K562 (cell line): Measurements from ENCODE around the gene PRPSAP1. TPM values are rescaled to one million over a fixed set of nuclear protein-coding genes. Genes with fewer than 3 reads are reported as not detected.

Source experiments
- BRD9 ChIP-seq: fragments of 450-650 bp; IDR thresholded peaks from 2 replicates; pipeline ENCODE4 v1.6.1; 2018; ENCODE audit warnings: low read depth; ENCODE audit not compliant: partially characterized antibody
- E2F6 ChIP-seq, 2 experiments: IDR thresholded peaks; 2 replicates each; pipeline ENCODE4 v1.6.1; 2011; ENCODE audit warnings: borderline replicate concordance in 1 of 2, control low read depth in 1 of 2, low read depth in 1 of 2, low read length in 1 of 2, mild to moderate bottlenecking in 1 of 2, mixed read lengths in 1 of 2, moderate library complexity in 1 of 2; ENCODE audit not compliant: insufficient read depth in 1 of 2, insufficient read length in 1 of 2, poor library complexity in 1 of 2, severe bottlenecking in 1 of 2; ENCODE audit errors: extremely low read depth in 1 of 2
- EGR1 ChIP-seq: fragments of 450-650 bp; conservative IDR thresholded peaks from 2 replicates; pipeline ENCODE4 v1.6.1; 2017; ENCODE audit warnings: mild to moderate bottlenecking
- EHMT2 ChIP-seq: fragments of 450-650 bp; IDR thresholded peaks from 2 replicates; pipeline ENCODE4 v1.6.1; 2018; ENCODE audit warnings: antibody characterized with exemption
- ETV1 ChIP-seq: fragments of 450-650 bp; conservative IDR thresholded peaks from 2 replicates; pipeline ENCODE4 v1.6.1; 2016; ENCODE audit warnings: missing genetic modification characterization, control low read depth, low read depth, missing compliant biosample characterization
- FOXA3 ChIP-seq, 2 experiments: fragments of 450-650 bp in 1 of 2; sonication (generic) in 1 of 2; formaldehyde crosslinking; IDR thresholded peaks in 1 of 2; conservative IDR thresholded peaks in 1 of 2; 2 replicates each; pipeline versions ENCODE4 v1.4.0 to v1.8.0; 2020 to 2022; ENCODE audit warnings: mild to moderate bottlenecking in 2 of 2, missing genetic modification reagents in 1 of 2
- FOXO4 ChIP-seq: fragments of 450-650 bp; formaldehyde crosslinking; IDR thresholded peaks from 2 replicates; pipeline ENCODE4 v1.4.0; 2020; ENCODE audit warnings: mild to moderate bottlenecking, moderate library complexity
- GMEB1 ChIP-seq: fragments of 250-450 bp; sonication (Bioruptor Pico); IDR thresholded peaks from 2 replicates; pipeline ENCODE4 v1.4.0; 2020; ENCODE audit warnings: mild to moderate bottlenecking
- HDAC8 ChIP-seq: fragments of 450-650 bp; IDR thresholded peaks from 2 replicates; pipeline ENCODE4 v1.6.1; 2016; ENCODE audit warnings: mild to moderate bottlenecking, missing genetic modification characterization, moderate library complexity, missing compliant biosample characterization
- IRF1 ChIP-seq: sonication (generic); formaldehyde crosslinking; IDR thresholded peaks from 2 replicates; pipeline ENCODE4 v1.8.0; 2022; ENCODE audit warnings: missing genetic modification reagents, mild to moderate bottlenecking, borderline replicate concordance
- MCM5 ChIP-seq: fragments of 450-650 bp; IDR thresholded peaks from 2 replicates; pipeline ENCODE4 v1.6.1; 2016; ENCODE audit warnings: low read depth
- PHF8 ChIP-seq: fragments of 200-600 bp; sonication (generic); IDR thresholded peaks from 2 replicates; pipeline ENCODE4 v1.6.1; 2012; ENCODE audit warnings: mixed run types, mild to moderate bottlenecking, inconsistent platforms, low read length, moderate library complexity, borderline replicate concordance
- POLR2A ChIP-seq: fragments of 450-650 bp; conservative IDR thresholded peaks from 2 replicates; pipeline ENCODE4 v1.6.1; 2016
- RBFOX2 ChIP-seq: fragments of 200-400 bp; formaldehyde crosslinking; IDR thresholded peaks from 2 replicates; pipeline ENCODE4 v1.6.1; 2017; ENCODE audit warnings: low read depth, mild to moderate bottlenecking, low read length, moderate library complexity
- RBM22 ChIP-seq: fragments of 200-400 bp; formaldehyde crosslinking; IDR thresholded peaks from 2 replicates; pipeline ENCODE4 v1.6.1; 2018; ENCODE audit warnings: low read length, low read depth; ENCODE audit not compliant: poor library complexity, severe bottlenecking
- SAFB ChIP-seq: fragments of 200-400 bp; formaldehyde crosslinking; IDR thresholded peaks from 2 replicates; pipeline ENCODE4 v1.6.1; 2017; ENCODE audit warnings: low read depth, low read length, borderline replicate concordance
- SIX5 ChIP-seq, 2 experiments: IDR thresholded peaks; 2 replicates each; pipeline ENCODE4 v1.6.1; 2011; ENCODE audit warnings: low read length in 2 of 2, borderline replicate concordance in 1 of 2, low read depth in 1 of 2, mild to moderate bottlenecking in 1 of 2, moderate library complexity in 1 of 2; ENCODE audit not compliant: insufficient read depth in 1 of 2
- SRSF3 ChIP-seq: fragments of 200-400 bp; formaldehyde crosslinking; IDR thresholded peaks from 2 replicates; pipeline ENCODE4 v1.6.1; 2016; ENCODE audit warnings: mild to moderate bottlenecking, low read length, moderate library complexity; ENCODE audit not compliant: insufficient read depth
- STAT5A ChIP-seq: IDR thresholded peaks from 2 replicates; pipeline ENCODE4 v1.6.1; 2012; ENCODE audit warnings: low read length, inconsistent platforms, borderline replicate concordance
- ZFP1 ChIP-seq: fragments of 450-650 bp; formaldehyde crosslinking; IDR thresholded peaks from 2 replicates; pipeline ENCODE4 v1.4.0; 2020; ENCODE audit warnings: mild to moderate bottlenecking, mixed read lengths
- ZFX ChIP-seq: sonication (generic); formaldehyde crosslinking; IDR thresholded peaks from 2 replicates; pipeline ENCODE4 v1.8.0; 2022; ENCODE audit warnings: mild to moderate bottlenecking, missing genetic modification reagents, moderate library complexity
- polyA plus RNA-seq, 8 experiments: library from polyadenylated mRNA; depleted of rRNA in 4 of 8; stranded (reverse) in 5 of 8; unstranded in 3 of 8; fragments of >200 nt; fragmentation: Nextera tagmentation in 2 of 8; fragmentation: Illumina TruSeq in 1 of 8; extraction: Ambion mirVana in 2 of 8; extraction: Trizol in 1 of 8; gene quantifications; 2 replicates each; pipeline versions ENCODE4 v1.2.1 to v1.2.3, GENCODE V29; 2011 to 2014; ENCODE audit warnings: inconsistent platforms in 1 of 8, missing spikeins in 1 of 8
- total RNA-seq, 7 experiments: library from RNA; depleted of rRNA in 6 of 7; stranded (reverse); fragments of >200 nt in 6 of 7; fragmentation: Illumina TruSeq in 2 of 7; extraction: Trizol in 2 of 7; gene quantifications; 2 replicates each; pipeline versions ENCODE4 v1.2.1 to v1.2.3, GENCODE V29; 2011 to 2021; ENCODE audit warnings: low replicate concordance in 1 of 7

The PRPSAP1 gene
- total and polyA plus RNA-seq, 9 of the 15 experiments (the other 6 are each of a cell fraction or from before 2014, with no cell fraction given) = 21.9 to 77.1 (median 40.8) TPM

- TF ChIP-seq ZFP1 = no peak
- no peak for TF ChIP-seq STAT5A
- TF ChIP-seq POLR2A = peak; percentile 68
- peak; percentile 22 to 43 for TF ChIP-seq E2F6 (IDR thresholded peaks at IDR 0.05; ENCODE audit: borderline replicate concordance in 1 of 2, extremely low read depth in 1 of 2, insufficient read depth in 1 of 2, insufficient read length in 1 of 2, low read depth in 1 of 2, low read length in 1 of 2, poor library complexity in 1 of 2, severe bottlenecking in 1 of 2)
- TF ChIP-seq PHF8 = peak; percentile 62; the same call in 1 of the 2 replicates
- TF ChIP-seq SIX5 (IDR thresholded peaks at IDR 0.05; ENCODE audit: borderline replicate concordance in 1 of 2, insufficient read depth in 1 of 2, low read depth in 1 of 2, low read length in 2 of 2) = no peak
- no peak for TF ChIP-seq SRSF3
- no peak for TF ChIP-seq EHMT2
- no peak; the same call in 1 of the 2 replicates for TF ChIP-seq ETV1 (tag)
- TF ChIP-seq GMEB1 (CRISPR knock-in tag) = peak; percentile 61
- peak; percentile 78 for TF ChIP-seq BRD9
- peak; percentile 88 for TF ChIP-seq RBFOX2
- no peak for TF ChIP-seq IRF1 (CRISPR knock-in tag)
- TF ChIP-seq EGR1 = no peak
- no peak for TF ChIP-seq FOXO4 (CRISPR knock-in tag)
- TF ChIP-seq ZFX = peak; percentile 62
- TF ChIP-seq FOXA3 (CRISPR knock-in tag; conservative IDR thresholded peaks at IDR 0.05 in 1 of 2, IDR thresholded peaks at IDR 0.05 in 1 of 2) = peak in 1 of 2 experiments; percentile 29; a peak in 1 of 4 replicates
- no peak for TF ChIP-seq RBM22
- no peak for TF ChIP-seq MCM5
- TF ChIP-seq HDAC8 (tag) = no peak
- no peak for TF ChIP-seq SAFB
These were observed 88.7 kb downstream of the PRPSAP1 start, which contains the start of gene UBALD2 (continued) for GRCh38 chr17:76264755-76265623.
